IPS DF 19.7 (cell line): ENCODE results near the gene SLC16A9.

Experiments
- DNase-seq: peaks from one replicate; pipeline ENCODE4 v3.0.0-alpha.2; 2013; ENCODE audit warnings: low read depth, low spot score

The SLC16A9 gene

DNA sequence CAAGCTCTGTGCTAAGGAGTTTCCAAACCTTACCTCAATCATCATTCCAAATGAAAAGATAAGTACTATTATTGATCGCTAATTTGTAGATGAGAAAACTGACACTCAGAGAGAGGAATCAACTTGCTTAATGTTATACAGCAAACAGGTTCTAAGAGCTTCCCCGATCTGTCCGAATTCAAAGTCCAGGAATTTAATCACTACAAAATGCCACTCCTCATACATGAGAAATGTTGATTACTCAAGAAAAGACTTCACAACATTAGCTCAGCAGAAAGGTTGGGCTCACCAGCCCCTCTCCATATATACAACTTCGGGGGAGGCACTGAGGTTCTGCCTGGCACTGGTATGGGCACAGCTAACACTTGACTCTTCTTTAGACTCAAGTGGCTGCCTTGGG, 80.7 kb downstream of the SLC16A9 start:
- DNase-seq: no peak

DNA sequence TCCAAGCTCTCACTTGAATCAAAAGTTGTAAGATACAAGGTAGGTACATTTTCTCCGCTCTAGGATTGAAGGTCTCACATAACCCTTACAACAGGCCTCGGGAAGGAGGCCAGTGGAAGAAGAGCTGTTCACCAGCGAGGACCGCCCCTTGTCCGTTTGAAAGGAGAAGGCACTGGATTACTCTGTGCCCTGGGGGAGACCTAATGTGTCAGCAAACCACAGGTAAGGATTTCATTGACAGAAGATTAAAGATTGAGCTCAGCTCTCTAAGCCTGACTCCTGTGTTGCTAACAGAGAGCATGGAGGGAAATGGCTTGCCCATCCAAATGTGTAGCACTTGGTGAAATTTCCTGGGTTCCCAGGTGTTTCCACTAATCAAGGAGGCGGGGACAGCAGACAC, 81.2 kb downstream of the SLC16A9 start:
- no peak for DNase-seq

DNA sequence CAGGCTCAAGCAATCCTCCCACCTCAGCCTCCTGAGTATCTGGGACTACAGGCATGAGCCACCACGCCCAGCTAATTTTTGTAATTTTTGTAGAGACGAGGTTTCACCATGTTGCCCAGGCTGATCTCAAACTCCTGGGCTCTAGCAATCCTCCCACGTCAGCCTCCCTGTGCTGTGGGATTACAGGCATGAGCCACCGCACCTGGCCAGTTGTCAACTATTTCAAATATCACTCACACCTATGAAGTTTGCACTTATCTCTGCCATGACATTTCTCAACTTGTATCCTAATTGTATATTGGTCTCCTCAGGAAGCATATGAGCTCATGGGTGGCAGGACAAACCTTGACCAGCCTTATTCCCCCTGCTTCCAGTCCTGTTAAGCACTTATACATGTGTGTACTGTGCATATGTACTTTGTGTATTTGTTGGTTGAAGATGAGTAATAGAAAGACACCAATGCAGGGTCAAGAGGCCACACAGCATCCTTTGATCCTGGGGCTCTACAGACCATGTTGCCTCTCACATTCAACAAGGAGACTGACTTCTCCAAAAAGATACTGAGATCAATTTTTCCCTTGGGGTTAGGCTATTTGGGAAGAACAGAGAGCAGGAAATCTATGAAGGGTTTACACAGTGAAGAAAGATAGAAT, 82.2 kb downstream of the SLC16A9 start:
- no peak for DNase-seq

DNA sequence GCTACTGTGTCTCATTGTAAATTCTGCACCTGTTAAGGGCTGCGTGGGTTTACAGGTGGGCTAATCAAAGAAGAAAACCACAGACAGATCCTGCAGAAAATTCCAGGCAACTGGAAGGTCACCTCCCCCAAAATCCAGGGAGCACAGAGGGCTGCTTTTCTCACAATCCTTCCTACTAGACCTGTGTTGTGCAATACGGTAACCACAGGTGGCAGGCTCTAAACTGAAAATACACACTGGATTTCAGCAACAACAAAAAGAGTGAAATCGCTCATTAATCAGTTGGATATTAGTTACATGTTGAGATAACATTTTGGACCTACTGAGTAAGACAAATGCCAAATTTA, 83.2 kb downstream of the SLC16A9 start:
- DNase-seq: no peak

DNA sequence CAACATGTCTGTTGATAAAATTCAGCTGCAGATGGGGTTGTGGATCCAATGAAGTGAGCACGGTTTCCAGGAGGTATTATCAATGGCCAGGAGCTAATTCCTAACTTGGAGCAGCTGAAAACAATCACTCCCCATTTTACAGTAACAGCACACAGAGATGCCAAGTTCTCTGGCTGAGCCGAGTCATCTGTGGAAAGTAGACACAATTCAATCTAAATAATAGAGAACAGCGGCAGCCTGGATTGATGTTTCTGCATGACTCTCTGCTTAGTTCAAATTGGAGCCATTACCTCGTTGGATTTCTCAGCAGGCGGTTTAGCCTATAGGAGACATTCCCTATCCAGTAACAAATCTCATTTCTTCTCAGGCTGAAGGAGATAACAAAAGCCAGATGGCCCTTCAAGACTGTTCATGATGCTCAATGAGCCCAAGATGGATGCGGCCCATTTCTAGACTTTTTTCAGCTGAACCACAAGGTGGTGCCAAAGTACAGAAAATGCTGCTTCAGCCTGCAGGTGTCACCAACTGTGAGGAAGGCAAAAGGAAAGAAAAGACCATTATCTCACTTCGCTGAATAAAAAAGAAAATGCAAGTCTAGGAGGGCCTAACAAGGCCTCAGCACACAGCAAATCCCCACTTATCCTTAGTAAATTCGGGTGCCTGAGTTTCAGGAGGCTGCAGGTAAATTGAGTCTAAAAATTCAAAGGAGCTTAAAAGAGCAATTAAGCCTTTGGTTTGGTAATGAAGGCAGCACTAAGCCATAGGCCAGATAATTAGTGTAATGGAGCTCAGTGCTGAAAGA, 83.7 kb downstream of the SLC16A9 start:
- peak; percentile 56 for DNase-seq

DNA sequence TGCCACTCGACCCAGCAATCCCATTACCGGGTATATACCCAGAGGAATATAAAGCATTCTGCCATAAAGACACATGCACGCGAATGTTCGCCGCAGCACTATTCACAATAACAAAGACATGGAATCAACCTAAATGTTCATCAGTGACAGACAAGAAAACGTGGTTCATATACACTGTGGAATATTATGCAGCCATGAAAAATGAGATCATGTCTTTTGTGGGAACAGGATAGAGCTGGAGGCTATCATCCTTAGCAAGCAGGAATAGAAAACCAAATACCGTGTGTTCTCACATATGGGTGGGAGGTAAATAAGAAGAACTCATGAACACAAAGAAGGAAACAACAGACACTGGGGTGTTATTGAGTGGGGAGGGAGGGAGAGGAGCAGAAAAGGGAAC, 84.7 kb downstream of the SLC16A9 start:
- DNase-seq: no peak

DNA sequence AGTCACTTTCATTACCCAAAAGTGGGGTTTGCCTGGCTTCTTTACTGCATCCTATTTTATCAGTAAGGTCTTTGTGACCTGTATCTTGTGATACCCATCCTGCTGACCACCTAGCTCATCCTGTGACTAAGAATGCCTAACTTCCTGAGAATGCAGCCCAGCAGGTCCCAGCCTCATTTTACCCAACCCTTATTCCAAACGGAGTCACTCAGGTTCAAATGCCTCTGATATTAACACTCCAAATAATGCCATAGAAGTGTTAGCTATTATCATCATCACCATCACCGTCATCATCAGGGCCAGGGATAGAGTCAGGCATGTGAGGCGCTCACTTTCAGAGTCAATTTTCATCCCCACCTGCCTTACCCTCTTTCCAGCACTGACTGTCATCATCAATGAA, 85.5 kb downstream of the SLC16A9 start:
- DNase-seq: no peak

DNA sequence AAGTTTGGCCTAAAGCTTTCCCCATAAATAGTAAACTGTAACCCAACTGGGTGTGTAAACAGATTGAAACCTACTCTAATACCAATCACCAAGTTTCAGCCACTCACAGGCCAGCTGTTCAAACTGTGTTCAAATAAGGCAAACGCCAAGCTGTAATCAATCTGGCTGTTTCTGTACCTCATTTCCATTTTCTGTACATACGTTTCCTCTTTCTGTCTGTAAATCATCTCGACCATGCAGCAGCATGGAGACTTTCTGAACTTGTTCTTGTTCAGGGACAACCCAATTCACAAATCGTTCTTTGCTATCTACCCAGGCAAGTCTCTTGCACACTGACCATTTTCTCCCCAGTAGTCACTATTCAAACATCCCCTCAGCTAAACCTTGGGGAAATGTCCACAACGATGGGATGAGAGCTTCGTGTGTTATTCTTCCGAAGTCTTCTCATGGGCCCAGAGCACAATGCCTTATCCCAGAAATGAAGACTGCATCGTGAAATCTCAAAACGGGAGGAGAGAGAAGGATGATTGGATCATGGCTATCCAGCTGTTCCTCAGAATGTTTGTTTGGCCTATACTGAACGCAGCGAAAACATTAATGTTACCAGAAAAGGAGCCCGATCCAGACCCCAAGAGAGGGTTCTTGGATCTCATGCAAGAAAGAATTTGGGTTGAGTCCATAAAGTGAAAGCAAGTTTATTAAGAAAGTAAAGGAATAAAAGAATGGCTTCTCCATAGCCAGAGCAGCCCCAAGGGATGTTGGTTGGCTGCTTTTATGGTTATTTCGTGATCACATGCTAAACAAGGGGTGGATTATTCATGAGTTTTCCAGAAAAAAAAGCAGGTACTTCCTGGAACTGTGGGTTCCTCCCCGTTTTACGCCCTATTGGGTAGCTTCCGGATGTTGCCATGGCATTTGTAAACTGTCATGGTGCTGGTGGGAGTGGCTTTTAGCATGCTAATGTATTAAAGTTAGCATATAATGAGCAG, 86.2 kb downstream of the SLC16A9 start:
- DNase-seq: no peak

DNA sequence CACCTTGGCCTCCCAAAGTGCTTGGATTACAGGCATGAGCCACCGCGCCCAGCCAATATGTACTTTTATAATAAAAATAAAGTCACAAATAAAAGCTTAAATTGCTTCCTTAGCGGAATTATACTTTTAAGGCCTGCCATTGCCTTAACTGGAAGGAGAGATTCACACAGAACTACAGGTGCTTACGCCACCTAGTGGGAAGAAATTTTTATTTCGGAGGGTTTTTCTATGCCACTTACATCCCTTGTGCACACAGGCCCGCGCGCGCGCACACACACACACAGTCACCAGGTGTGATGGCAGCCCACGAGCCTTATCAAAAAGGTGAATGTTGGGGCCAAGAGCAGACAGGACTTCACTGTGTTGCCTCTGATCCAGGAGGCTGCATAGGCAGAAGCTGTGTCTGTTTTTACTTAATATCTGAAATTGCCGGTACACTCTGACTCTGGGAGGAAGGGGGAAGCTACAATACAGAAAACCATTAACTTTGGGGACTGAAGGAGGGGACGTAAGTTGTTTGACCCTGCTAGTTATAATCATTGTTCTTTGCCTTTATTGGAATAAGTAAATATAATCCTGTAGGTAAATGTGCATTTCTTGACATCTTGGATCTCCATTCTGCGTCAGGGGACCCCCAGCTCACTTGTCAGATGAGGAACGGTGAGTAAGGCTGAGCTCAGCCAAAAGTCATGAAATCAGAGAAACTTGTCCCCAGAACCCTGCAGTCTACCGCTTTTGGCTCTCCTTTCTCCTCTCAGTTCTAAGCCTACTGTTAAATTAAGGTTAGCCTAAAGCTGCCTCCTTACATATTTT, 87.1 kb downstream of the SLC16A9 start:
- peak; percentile 28 for DNase-seq

DNA sequence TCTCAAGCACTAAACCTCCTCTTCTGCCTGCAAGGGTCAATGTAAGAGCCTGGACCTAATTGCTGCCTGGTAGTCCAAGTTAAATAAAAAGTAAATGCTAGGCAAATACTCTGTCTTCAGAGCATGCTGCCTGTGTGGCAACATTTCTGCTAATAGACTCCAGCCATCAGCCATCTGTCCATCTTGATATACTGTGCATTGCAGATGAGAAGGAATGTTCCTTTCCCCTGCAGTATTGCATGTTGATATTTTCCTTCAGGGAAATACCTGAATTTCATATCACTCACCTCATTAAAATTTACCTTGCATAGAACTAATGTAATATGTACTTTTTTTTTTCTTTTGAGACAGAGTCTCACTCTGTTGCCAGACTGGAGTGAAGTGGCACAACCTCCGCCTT, 87.9 kb downstream of the SLC16A9 start:
- DNase-seq: no peak

DNA sequence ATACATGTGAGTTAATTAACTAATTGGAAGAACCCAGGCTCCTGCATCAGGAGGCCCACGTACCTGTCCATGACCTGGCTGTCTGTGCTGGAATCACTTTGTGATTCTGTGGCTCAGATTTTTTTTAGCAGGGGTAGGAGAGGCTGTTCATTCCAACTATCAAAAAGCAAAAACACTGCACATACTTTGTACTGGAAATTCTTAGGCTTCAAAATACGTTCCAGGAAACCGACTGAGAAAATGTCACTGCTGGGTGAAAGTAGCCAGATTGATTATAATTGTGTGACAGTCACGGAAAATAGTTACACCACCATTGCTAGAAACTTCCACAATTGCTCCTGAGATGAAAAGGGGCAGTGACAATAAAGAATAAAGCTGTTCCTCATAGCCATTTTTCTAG, 91.0 kb downstream of the SLC16A9 start:
- DNase-seq: no peak

DNA sequence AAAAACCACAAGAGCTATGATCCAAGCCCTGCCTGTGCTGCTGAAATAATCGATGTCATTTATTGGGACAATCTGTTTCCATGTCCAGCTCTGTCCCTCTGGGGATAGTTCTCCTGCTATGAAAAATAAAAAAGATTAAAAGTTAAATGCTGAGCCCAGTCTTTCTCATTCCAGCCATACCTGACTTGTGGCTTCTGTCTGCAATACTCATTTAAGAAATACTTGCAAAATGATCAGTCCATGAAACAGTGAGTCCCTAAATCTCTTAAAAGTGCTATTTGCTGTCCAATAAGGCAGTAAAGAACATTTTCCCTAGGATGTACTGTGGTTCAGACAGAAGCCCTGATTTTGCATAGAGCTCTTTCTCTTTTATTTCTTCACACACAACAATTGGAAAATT, 91.7 kb downstream of the SLC16A9 start:
- DNase-seq: no peak

DNA sequence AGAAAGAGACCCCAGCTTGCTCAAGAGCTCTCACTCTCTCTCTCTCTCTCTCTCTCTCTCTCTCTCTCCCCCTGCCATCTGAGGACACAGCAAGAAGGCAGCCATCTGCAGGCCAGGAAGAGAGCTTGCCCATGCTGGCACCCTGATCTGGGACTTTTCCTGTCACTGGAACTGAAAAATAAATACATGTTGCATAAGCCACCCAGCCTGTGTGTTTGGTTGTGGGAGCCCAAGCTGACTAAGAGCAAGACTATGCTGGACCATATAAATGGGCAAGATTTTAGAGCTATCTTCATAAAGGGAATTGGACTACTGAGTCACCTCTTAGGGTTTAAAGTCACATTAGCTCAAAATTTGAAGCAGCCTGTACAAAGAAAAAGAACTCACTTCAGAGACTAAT, 98.6 kb downstream of the SLC16A9 start:
- DNase-seq: no peak

DNA sequence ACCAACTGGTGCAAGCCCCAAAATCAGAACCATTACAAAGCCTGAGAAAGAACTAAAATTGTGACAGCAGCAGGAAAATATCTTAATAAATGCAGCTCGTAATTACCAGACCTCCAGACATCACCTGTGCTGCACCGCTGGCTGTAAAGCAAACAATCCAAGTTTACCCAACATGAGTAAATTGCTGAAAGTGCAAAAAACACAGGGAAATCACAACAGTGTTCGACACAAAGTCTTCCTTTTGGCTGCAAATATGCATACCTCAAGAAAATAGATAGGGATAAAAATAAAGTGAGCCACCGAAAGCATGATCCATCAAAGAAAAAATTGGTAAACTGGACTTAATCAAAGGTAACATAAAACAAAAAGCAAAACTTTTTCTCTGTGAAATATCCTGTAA, 101.7 kb downstream of the SLC16A9 start:
- DNase-seq: no peak

DNA sequence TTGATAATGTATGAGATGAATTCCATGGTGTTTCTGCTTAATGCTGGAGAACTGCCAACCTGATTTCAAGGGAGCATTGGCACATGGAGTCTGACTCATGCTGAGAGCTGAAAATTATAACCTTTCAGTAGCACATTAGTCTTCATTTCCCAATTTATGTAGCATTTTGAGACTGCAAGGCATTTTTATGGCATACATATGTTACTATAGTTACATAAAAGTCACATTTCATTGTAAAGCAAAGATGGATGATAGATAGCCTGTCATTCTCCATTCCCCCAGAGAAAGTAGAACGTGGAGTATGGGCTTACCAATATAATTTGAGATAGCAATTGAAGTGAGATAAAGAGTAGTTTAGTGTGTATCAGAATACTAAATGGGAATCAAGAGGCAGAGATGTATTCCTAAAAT, 103.1 kb downstream of the SLC16A9 start:
- no peak for DNase-seq

DNA sequence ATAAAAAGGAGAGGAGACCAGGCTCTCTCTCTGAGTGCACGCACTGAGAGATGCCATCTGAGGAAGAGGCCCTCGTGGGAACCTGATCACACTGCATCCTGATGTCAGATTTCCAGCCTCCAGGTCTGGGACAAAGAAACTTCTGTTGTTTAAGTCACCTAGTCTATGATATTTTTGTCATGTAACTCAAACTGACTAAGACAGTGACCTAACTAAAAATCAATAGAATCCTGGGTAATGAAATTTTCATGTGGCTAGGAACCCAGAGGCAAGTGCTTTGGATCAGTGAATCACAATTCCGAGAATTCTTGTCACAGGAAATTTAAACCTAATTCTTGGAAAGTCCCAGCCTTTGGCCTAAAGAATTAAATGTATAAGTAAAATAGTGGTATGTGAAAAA, 107.7 kb downstream of the SLC16A9 start:
- DNase-seq: no peak
